ENCODE data around the gene PNMT.

- TF ChIP-seq POLR2AphosphoS5 (IDR thresholded peaks at IDR 0.05; ENCODE audit: low read depth, low read length), result no peak
- no peak for TF ChIP-seq CTCF (IDR thresholded peaks at IDR 0.05)
- no peak for TF ChIP-seq REST (IDR thresholded peaks at IDR 0.05; ENCODE audit: insufficient read depth in 1 of 2, low read depth in 2 of 2, low read length in 1 of 2)
- TF ChIP-seq TCF7L2 (IDR thresholded peaks at IDR 0.05; ENCODE audit: low read depth, low read length), result no peak
Observed at GRCh38 chr17:39711851-39712250, 43.6 kb downstream of the PNMT start.
